Glomerular visceral epithelial cell (primary cell): ENCODE data around the gene LSM14A.

Source experiments
- DNase-seq: peaks from one replicate; pipeline ENCODE4 v3.0.0-alpha.2; 2016; ENCODE audit errors: extremely low spot score

The LSM14A gene

DNA sequence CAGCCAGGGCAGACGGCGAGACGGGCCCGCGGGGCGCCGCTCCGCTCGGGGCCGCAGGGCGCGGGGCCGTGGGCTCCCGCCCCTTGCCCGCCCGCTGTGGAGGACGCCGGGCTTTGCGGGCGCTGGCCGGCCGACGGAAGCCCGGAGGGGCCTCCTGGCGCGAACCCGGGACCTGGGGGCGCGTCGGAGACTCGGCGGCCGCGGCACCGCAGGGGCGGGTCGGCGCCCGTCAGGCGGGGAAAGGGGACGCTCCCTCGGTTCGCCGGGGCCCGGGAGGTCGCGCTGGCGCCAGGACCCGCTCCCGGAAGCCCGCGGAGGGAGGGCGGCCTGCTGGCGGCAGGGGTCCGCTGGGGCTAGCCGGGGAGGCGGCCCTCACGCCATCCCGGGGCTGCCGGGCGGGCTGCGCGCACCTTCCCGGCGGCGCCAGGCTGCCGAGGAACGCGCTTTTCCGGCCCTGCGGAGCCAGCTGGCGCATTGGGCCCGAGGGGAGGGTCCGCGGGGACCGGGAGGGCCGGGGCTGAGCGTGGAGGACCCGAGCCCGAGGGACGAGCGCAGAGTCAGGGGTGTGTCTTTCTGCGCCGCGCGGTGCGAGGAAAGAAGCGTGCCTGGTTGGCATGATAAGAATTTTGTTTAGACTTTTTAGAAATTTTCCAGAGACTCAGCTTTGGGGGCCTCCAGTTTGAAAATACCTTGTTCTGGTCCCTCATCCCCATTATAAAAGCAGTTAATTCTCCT lies 82.6 kb downstream of the LSM14A start:
- peak; percentile 49 for DNase-seq

DNA sequence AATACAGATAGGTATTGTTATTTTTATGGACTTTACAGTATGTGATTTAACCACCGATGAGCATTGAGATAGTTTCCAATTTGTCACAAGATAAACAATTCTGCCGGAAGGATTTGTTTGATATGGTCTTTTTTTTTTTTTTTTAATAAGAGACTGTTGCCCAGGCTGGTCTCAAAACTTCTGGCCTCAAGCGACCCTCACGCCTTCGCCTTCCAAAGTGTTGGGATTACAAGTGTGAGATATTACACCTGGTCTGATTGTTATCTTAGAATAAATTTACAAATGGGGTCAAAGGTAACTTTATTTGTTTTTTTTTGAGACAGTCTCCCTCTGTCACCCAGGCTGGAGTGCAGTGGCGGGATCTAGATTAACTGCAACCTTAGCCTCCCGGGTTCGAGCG lies 83.2 kb downstream of the LSM14A start:
- no peak for DNase-seq

DNA sequence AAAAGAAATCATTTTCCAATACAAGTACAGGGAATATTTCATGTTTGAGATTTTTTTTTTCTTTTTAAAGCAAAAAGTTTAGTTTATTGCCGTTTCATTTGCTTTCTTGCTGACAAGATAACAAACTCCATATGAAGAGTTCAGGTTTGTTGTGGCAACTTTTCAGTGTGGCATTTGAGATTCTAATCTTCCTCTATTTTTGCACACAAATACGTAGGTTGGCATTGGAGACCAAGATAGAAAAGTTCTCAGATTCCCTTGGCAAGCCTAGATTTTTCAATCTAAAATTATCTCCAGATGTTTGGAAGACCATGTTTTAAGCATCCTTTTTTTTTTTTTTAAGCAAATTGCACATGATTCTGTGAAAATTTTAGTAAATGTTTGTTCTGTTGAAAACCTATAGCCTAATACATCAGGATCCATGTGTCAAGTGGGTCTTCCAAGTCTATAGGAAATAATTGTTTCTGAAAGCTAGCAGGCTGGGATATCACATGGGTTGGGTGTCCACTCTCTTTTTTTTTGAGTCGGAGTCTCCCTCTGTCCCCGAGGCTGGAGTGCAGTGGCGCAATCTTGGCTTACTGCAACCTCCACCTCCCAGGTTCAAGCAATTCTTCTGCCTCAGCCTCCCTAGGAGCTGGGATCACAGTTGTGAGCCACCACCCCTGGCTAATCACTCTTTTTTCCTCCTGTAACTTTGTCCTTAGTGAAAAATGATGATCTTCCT lies 84.7 kb downstream of the LSM14A start:
- DNase-seq = no peak

- DNase-seq = no peak
Measured at GRCh38 chr19:34257559-34257924, 85.2 kb downstream of the LSM14A start.

DNA sequence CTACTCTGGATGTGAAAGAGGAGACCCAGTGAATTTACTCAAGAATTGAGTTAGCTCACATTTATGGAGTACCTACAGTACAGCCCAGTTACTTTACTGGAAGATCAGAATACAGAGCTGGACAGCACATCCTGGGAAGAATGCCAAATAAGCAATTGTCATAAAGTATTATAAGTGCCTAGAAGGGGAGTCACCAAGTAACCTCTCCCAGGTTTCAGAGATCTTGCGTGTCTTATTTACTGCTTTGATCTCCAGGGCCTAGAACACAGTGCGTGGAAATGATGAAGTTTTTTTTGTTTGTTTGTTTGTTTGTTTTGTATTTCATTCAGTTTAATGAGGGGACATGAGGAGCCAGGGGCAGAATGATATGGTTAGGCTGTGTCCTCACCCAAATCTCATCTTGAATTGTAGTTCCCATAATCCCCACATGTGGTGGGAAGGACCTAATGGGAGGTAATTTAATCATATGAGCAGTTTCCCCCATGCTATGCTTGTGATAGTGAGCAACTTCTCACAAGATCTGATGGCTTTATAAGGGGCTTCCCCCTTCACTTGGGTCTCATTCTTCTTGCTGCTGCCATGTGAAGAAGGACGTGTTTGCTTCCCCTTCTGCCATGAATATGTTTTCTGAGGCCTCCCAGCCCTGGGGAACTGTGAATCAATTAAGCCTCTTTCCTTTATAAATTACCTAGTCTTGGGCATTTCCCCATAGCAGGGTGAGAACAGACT lies 87.2 kb downstream of the LSM14A start:
- DNase-seq = no peak

GRCh38 chr19:34260771-34261173 lies 88.5 kb downstream of the LSM14A start:
- no peak for DNase-seq

DNA sequence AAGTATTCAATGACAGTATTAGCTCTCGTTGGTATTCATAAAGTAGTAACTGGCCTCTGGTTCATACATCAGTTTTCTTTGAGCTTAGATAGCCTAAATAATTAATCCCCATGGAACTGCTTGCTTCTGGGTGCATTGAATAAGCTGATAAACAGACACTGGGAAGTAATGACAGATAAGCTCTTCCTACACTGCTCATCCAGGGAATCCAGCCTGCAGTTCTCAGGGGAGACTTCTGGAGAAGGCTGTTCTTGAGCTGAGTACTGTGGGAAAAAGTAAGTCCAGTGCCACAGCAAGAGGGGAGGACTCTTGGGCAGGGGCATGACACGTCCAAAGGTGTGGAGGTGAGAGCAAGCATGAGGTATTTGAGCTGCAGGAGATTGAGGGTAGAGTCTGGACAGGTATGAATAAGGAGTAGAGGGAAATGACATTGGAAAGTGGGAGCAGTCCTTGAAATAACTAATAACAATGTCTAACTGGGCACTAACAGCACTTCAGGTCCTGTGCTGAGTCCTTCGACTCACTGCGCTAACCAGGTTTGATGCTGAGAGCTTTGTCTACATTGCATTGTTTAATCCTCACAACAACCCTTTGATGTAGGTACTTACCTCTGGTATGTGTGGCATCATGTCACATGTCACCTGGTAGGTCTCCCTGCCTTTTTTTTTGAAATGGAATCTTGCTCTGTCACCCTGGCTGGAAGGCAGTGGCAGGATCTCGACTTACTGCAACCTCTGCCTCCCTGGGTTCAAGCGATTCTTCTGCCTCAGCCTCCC lies 89.2 kb downstream of the LSM14A start:
- no peak for DNase-seq

GRCh38 chr19:34263745-34264237 lies 91.5 kb downstream of the LSM14A start:
- no peak for DNase-seq

DNA sequence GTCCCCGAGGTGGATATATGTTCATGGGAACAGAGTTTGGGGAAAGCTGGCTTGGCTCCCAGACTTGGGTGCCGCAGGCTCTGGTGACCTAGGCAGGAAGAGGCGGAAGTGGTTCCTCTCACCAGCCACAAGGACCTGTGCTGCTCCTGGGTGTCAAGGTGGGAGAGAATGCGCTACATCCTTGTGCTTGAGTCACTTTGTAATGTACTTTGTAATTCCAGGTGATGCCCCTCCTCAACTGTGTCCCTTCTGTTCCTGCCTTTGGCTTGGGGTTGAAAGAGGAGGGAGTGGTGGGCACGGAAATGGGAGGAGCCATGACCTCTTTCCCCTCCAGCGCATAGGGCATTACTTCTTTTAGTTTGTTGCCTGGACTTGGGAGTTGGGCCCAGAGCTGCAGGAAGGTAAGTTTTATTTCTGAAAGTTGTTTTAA lies 92.9 kb downstream of the LSM14A start:
- no peak for DNase-seq

DNA sequence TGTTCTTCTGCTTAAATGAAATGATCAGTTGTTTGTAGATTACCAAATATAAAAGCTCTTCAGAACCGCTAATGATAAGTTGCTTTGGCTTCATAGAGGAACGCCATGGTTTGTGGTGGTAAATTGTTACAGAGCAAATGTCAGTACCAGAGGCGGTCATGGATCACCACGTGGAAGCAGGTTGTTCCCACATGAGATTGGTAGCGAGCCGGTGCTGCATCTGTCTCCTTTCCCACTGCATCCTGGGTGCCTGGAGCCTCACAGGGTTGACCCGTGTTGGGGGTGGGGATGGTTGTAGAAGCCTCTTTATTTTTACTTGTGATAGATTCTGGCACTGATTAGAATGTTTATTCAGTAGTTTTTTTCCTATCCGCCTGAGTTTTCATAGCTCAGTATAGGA lies 96.8 kb downstream of the LSM14A start:
- no peak for DNase-seq

GRCh38 chr19:34269489-34269888 lies 97.2 kb downstream of the LSM14A start:
- DNase-seq = no peak

DNA sequence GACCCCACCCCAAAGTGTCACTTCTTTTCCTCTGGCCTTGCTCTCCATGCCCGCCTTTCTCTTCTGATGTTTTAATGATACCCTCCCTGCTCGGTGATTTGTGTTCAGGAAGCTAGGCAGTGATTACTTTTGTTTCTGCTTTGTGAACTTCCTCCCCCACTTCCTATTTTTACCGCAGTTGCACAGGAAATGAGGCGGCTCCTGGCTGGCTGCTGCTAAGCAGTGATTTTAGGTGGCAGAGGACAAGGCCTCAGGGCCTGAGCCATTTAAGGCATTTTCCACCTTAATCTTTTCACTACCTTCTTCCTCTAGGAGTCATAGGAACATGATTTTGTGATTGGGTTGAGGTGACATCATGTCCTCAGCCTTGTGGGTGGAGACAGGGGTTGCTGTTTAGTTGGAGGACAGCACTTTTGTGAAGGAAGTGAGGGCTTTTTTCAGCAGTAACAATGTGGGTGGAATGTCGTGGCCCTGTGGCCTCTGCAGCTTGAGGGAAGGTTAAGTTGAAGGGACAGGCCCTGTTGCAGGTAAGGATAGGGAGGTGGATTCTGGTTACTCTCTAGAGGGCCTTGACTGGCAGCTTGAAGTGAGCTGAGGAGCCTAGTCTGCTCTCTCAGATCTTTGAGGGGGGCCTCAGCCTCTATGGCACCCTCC lies 97.8 kb downstream of the LSM14A start:
- DNase-seq = peak; percentile 71

- DNase-seq = no peak
Measured at GRCh38 chr19:34273121-34273520, 100.8 kb downstream of the LSM14A start.

- DNase-seq = no peak
Measured at GRCh38 chr19:34274284-34274826, 102.1 kb downstream of the LSM14A start.

DNA sequence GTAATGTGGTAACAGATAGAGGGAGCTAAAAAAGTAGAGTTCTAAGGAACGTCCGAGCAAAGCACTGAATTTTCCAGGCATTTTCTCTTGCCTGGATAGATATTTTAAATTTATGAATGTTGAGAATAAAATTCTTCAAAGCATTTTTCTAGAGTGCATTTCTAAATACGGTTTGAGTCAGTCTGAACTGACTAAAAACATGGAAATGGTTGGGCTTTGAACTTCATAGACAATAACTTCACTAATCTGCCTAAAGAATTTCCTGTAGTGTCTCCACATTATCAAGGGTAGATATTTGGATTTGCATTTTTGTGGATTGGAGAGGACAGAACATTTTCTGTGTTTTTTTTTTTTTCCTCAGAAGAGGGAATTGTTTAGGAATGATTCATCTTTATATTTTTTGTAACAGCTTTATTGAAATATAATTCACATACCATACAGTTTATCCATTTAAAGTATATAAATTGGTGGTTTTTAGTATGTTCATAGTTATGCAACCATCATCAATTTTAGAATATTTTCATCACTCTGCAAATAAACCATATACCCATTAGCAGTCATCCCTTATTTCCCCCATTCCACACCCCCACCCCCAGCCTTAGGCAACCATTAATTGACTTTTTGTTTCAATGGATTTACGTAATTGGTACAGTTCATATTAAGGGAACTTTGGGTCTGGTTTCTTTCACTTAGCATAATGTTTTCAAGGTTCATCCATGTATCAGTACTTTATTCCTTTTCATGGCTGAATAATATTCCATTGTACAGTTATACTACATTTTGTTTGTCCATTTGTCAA lies 102.7 kb downstream of the LSM14A start:
- DNase-seq = peak; percentile 39

DNA sequence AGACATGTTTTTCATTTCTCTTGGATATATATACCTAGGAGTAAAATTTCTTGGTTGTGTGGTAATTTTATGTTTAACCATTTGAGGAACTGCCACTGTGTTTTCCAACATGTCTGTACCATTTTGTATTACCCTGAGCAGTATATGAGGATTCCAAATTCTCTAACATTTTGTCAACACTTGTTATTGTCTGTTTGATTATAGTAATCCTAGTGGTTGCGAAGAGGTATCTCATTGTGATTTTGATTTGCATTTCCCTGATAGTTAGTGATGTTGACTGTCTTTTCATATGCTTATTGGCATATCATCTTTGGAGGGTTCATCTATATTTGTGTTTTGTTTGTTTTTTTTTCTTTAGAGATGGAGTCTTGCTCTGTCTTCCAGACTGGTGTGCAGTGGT lies 103.4 kb downstream of the LSM14A start:
- no peak for DNase-seq

DNA sequence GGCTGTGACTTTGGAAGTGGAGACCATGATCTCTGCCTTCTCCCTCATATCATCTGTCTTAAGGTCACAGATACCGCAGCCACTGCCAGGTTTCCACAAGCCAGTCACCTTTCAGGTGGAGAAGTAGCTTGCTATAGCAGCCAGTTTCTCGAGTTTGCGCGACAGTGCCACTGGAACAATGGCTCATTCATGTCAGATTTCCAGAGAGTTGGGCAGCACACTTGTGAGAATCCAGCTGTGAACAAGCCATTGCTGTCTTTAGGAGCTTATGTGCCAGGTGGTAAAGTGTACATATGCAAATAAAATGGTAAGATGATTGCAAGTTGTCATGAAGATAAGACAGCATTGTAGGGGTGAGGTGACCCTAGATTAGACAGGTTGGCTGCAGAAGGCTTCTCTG lies 104.3 kb downstream of the LSM14A start:
- DNase-seq = no peak

GRCh38 chr19:34277244-34277643 lies 104.9 kb downstream of the LSM14A start:
- DNase-seq = no peak

- no peak for DNase-seq
Measured at GRCh38 chr19:34278783-34279182, 106.5 kb downstream of the LSM14A start.
